HG03060 (cell line): ENCODE results near the gene SCARB1.

Source experiments
- ATAC-seq: cut with Tn5 transposase; IDR thresholded peaks from one replicate; pipeline ENCODE4 v1.9.1; 2021; ENCODE audit warnings: low read depth, moderate number of reproducible peaks; ENCODE audit not compliant: unreplicated experiment

Gene SCARB1

GRCh38 chr12:124866195-124866882 lies 2.7 kb upstream of the SCARB1 start:
- no peak for ATAC-seq

- no peak for ATAC-seq
Measured at GRCh38 chr12:124865728-124866127, 2.1 kb upstream of the SCARB1 start.

- ATAC-seq, result no peak
Measured at GRCh38 chr12:124864326-124864752, 675 bp upstream of the SCARB1 start.

- no peak for ATAC-seq
Measured at GRCh38 chr12:124862768-124863415, 772 bp downstream of the SCARB1 start.

GRCh38 chr12:124861898-124862676 lies 1.6 kb downstream of the SCARB1 start:
- no peak for ATAC-seq

- no peak for ATAC-seq
Measured at GRCh38 chr12:124861492-124861891, 2.2 kb downstream of the SCARB1 start.

- no peak for ATAC-seq
Measured at GRCh38 chr12:124857921-124858461, 5.7 kb downstream of the SCARB1 start.

GRCh38 chr12:124856842-124857178 lies 6.9 kb downstream of the SCARB1 start:
- no peak for ATAC-seq

GRCh38 chr12:124856132-124856841 lies 7.4 kb downstream of the SCARB1 start:
- ATAC-seq, result no peak

- no peak for ATAC-seq
Measured at GRCh38 chr12:124855275-124855957, 8.2 kb downstream of the SCARB1 start.

GRCh38 chr12:124854637-124855184 lies 9.0 kb downstream of the SCARB1 start:
- no peak for ATAC-seq

- ATAC-seq, result no peak
Measured at GRCh38 chr12:124853781-124854636, 9.7 kb downstream of the SCARB1 start.

GRCh38 chr12:124852911-124853427 lies 10.7 kb downstream of the SCARB1 start:
- ATAC-seq, result no peak

GRCh38 chr12:124852329-124852831 lies 11.3 kb downstream of the SCARB1 start:
- ATAC-seq, result no peak

- no peak for ATAC-seq
Measured at GRCh38 chr12:124851342-124851741, 12.3 kb downstream of the SCARB1 start.

GRCh38 chr12:124849382-124849781 lies 14.3 kb downstream of the SCARB1 start:
- no peak for ATAC-seq

GRCh38 chr12:124848621-124849380 lies 14.9 kb downstream of the SCARB1 start:
- ATAC-seq, result no peak
